ENCODE results near the gene C1R.
A peak's percentile ranks its signal among the peaks of the same experiment; 100 is the strongest.
"Not testable (repeated sequence)": the region's sequence is repeated elsewhere in the genome, so short reads cannot be mapped to it uniquely, and the experiment has no call there.

C1R gene

DNA sequence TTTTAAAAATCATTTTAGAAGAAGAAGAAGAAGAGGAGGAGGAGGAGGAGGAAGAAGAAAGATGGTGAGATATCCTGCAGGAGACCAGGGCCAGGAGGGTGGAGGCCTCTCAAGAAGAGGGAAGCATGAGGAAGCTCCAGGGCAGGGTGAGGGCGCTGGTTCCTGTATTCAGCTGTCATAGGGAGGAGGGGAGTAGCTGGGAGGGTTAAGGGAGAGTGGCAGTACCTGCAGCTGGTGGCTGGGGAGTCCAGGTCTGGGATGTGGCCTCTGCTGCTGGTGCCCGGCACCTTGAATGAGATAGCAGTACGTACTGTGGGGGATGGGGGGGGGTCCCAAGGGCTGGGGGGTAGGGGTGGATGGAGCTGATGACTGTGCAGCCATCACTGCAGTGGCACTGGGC is 26.6 kb upstream of the C1R start:
- DNase-seq = no peak

DNA sequence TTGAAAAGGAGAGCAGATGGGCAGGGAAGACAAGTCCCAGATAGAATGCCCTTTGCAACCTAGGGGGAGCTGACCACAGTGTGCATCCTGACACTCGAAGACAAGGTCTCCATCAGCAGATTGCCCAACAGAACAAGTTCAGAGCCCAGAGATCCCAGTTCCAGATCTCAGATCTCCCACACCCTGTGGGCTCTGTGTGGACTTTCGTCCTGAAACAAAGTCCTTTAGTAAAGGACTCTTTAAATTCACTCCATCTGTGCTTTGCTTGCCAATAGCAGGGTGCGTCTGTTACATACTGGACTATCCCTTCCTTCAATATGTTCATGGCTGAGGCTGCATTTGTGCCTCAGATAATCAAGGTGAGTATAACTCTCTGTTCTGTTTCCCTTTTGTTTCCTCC is 25.4 kb upstream of the C1R start:
- no peak for DNase-seq

DNA sequence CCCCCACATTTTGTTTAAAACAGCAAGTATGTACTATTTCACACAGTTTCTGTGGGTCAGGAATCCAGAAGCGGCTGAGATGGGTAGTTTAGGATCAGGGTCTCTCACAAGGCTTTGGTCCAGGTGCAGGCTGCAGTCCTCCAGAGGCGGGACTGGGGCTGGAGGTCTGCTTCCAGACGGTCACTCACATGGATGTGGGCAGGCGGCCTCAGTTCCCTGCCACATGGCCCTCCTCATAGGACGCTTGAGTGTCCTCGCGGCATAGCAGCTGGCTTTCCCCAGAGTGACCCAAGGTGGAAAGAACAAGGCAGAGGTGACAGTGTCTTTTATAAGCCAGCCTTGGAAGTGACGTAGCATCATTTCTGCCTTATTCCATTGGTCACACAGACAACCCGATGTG is 24.7 kb upstream of the C1R start:
- no peak for DNase-seq

GRCh38 chr12:7116196-7116595 is 24.0 kb upstream of the C1R start:
- no peak for DNase-seq

- DNase-seq = no peak
Measured at GRCh38 chr12:7114851-7115250, 22.6 kb upstream of the C1R start.

- DNase-seq = no peak
Measured at GRCh38 chr12:7114008-7114407, 21.8 kb upstream of the C1R start.

GRCh38 chr12:7113389-7113871 is 21.2 kb upstream of the C1R start:
- peak; percentile 65 for DNase-seq

- DNase-seq = no peak
Measured at GRCh38 chr12:7112041-7112440, 19.8 kb upstream of the C1R start.

DNA sequence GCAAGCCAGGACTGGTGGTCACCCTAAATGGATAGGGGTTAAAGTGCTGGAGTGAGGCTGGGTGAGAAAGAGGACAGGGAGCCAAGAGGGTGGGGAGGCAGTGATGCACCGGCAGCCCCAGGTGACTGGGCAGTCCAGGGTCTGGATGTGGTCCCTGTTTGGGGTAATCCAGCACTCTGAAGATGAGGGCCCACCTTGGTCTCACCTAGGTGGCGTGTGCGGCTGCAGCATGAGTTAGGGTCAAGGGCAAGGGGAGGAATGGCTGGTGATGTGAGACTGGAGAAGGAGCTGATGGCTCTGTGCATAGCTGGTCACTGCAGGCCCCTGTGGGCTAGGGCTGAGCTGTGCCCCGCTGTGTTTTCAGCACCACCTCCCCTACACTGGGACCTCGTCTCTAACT is 18.4 kb upstream of the C1R start:
- DNase-seq = no peak

- no peak for DNase-seq
Measured at GRCh38 chr12:7109572-7109920, 17.3 kb upstream of the C1R start.

DNA sequence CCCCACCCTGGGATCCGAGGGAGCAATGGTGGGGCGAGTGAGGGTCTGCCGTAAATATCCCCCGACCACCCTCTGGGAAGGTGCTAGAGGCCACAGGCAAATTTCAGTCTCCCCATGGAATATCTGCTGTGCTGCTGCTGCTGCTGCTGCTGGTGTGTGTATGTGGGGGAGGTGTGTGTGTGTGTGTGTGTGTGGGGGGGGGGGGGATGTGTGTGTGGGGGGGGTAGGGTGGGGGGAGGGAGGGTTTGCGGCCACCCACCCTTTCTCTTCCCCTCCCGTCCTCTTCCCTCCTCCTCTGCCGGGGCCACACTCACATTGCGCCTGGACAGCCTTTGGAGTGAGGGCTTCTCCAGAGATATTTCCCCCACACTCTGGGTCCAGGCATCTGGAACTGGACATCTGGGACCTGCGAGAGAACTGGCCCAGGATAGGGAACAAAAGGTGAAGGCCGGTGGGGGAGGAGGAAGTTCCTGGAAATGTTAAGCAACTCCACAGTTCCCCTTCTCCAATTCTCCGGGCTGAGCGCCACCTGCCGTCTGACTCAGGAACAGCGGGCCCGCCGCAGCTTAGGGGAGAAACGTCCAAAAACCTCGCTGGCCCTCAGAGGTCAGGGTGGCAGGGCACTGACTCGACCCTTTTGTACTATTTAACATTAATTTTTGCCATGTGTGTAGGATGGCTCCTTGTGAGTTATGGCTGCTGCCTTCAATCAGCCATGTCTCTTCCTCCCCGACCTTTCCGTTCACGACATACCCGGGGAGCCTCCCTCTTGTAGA is 16.7 kb upstream of the C1R start, which contains the start of gene C1RL:
Gene C1RL, minus strand, starts transcription at position 419 of the 776 bp plus-strand sequence. Its CDS starts 34 bp downstream, at position 385.
- DNase-seq = peak; percentile 96

DNA sequence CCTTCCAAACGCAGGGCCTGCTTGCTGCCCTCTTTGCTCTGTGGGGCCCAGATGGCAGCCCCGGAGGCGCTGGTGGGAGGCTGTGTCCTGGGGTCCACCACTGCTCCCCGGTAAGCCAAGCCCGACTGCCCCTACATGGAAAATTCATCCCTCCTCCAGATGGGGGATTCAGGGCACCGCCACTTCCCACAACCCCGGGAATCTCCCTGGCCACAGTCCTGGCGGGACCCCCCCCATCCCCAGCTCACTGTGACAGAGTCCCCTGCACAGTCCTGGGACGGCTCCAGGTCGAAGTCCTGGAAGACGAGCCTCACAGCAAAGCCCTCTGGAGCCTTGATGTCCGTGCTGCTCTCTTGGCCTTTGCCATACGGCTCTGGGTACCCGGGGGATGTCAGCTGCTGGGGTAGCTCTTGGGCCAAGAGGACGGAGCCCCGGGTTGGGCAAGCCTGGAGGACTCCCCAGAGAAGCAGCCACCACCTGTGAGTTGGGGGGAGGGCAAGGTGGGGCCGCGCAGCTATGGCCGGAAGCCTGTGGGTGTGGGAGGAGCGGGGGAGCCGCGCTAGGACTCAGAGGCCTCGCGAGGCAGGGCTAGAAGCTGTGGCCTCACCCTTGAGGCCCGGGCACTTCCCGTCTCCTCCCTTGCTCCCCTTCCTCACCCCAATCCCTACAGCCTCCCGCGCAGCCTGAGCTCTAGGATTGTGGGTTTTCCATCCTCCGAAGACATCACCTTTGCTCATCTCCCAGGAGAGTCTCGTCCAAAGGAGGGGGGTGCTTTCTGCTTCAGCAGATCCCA is 16.0 kb upstream of the C1R start:
- peak; percentile 95 for DNase-seq

DNA sequence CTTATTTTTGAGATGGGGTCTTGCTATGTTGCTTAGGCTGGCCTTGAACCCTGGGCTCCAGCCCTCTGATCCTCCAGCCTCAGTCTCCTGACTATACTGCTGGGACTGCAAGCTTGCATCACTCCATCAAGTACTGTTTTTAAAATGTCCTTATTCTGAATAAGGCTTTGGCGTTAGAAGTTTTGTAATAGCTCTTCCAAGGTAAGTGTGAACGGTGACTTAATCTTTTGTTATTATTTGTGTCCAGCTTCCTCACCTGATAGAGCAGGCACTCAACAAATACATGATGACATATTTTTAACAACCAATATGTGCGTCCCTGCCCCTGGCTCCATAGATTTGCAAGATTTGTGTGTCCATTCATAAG is 15.4 kb upstream of the C1R start:
- peak; percentile 67 for DNase-seq

DNA sequence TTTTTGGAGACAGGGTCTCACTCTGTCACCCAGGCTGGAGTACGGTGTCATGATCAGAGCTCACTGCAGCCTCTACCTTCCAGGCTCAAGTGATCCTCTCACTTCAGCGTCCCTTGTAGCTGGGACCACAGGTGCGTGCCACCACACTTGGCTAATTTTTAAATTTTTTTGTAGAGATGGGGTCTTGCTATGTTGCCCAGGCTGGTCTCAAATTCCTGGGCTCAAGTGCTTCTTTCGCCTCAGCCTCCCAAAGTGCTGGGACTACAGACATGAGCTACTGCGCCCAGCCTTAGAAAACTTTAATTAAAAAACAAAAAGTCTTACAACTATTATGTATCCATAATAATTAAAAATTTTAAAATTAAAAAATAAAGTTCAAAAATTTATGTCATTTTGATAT is 14.9 kb upstream of the C1R start:
- DNase-seq = not testable (repeated sequence)

DNA sequence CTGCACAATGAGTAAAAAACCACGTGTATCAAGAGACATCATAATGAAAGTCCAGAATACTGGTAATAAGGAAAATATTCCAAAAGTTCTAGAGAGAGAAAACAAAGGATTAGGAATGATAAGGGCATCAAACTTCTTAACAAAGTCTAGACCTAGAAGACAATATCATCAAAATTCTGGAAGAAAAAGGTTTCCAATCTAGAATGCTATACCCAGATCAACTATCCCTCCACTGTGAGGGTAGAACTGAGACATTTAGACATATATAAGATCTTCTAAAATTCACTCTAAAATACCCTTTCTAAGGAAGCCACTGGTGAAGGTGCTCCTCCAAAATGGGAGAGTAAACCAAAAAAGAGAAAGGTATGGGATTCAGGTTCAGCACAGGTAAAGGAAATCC is 13.8 kb upstream of the C1R start:
- no peak for DNase-seq

DNA sequence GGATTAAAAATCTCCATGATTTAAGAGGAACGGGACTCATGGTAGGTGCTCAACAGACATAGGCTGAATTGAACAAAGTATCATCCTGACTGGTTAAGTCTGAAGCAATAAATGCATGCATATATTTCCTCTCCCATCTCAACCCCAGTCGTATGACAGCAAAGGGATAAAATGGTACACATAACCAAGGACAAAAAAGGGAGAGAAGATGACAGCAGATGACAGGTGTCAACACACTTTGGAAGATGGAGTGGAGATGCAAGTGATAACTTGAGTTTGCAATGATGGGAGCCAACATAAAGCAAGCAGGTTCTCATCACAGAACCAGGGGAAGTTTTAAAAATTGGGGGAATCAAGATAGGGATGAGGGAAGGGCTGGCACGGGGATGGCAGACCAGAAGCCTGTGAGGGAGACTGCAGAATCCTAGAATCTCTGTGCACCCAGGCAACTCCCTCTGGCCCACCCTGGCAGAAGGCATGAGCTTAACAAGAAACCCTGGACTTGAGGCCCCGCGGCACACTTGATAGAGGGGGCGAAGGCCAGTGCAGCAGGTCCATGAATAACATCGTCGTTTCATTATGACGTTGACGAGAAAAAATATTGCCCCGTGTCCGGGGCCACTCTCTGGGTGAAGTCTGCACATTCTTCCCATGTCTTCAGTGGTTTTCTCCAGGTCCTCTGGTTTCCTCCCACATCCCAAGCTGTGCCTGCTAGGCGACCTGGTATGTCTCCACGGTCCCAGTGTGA is 11.8 kb upstream of the C1R start:
- no peak for DNase-seq

GRCh38 chr12:7102582-7102981 is 10.3 kb upstream of the C1R start:
- no peak for DNase-seq

GRCh38 chr12:7101694-7102131 is 9.5 kb upstream of the C1R start:
- DNase-seq = no peak

- no peak for DNase-seq
Measured at GRCh38 chr12:7101047-7101693, 8.9 kb upstream of the C1R start.

GRCh38 chr12:7100239-7100638 is 8.0 kb upstream of the C1R start:
- DNase-seq = no peak

DNA sequence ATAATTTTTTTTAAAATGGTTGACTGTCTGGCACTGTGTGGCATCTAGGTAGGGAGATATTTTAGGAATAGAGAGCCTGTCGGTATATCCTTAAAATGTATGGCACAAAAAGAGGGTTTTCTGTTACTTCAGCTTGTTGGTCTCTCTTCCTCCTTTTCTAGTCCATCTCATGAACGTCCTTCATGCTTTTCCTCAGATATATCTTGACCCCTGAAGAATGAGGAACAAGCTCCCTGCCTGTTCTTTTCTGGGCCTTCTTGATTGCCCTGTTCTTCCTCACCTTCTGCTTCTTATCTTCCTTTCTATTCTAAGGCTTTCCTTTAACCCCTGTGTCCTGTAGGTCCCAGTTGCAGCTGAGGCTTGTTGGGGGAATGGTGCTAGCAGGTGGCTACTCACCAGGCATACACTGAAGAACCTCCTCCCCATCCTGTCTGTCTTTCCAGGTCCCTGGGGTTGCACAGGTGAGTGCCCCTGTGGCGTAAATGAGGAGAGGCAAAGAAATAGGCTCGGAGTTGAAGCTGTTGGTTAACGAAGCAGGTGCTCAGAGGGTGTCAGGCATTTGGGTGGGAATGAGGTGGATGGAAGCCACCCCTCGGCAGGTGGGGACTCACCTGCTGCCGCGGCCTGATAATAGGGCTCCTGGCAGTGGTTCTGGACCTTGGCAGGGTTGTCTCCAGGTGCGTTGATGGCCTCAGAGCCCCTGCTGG is 7.2 kb upstream of the C1R start:
- DNase-seq = no peak

DNA sequence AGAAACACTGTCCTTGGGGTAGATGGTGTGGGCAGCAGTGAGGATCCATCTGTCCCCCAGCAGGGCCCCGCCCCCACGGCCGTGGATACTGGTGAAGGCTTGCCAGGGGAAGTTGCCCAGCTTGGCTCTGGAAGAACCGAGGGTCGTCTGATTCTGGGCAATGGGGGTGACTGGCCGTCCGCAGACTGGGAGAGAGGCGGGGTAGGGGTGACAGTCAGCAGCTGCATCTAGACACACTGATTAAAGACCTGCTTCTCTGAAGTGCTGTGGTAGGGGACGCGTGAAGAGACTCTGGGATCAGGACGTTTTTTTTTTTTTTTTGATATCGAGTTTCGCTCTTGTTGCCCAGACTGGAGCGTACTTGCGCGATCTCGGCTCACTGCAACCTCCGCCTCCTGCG is 4.7 kb upstream of the C1R start:
- peak; percentile 84 for DNase-seq

All from DMS53 (cell line).